Esophagus muscularis mucosa (tissue), 4 donors: ENCODE data around the gene NUCB2.

ENCODE experiments used
- CTCF ChIP-seq, 3 experiments: fragments of 200-600 bp in 2 of 3; fragments of 450-650 bp in 1 of 3; sonication (generic) in 2 of 3; IDR thresholded peaks; one replicate each; pipeline ENCODE4 v1.5.1; 2017 to 2019; ENCODE audit warnings: antibody characterized with exemption in 3 of 3, mild to moderate bottlenecking in 2 of 3, moderate library complexity in 1 of 3
- EP300 ChIP-seq: sonication (generic); formaldehyde crosslinking; IDR thresholded peaks from one replicate; pipeline ENCODE4 v1.6.1; 2017; ENCODE audit warnings: antibody characterized with exemption
- POLR2A ChIP-seq: fragments of 450-650 bp; IDR thresholded peaks from one replicate; pipeline ENCODE4 v1.6.1; 2017; ENCODE audit warnings: antibody characterized with exemption, moderate library complexity, mild to moderate bottlenecking, low read depth

GRCh38 chr11:17244046-17244445 lies 32.5 kb upstream of the NUCB2 start:
- TF ChIP-seq EP300 (no peak), CTCF (IDR thresholded peaks at IDR 0.05) (no peak), POLR2A (no peak)
